ENCODE results near the gene EP400. TPM values are rescaled to one million over a fixed set of nuclear protein-coding genes. Genes with fewer than 3 reads are reported as not detected.

The EP400 gene
- total and polyA plus RNA-seq, 7 experiments from 2014 or later, result 2.8 to 86.8 (median 79.5) TPM

GRCh38 chr12:132012919-132013568 is 63.3 kb downstream of the EP400 start:
- Histone ChIP-seq H3K27me3 (ENCODE audit: control insufficient read depth in 2 of 2, insufficient read depth in 2 of 2, low read length in 2 of 2) (no peaks in the 10 kb centered on the region), H3K9me3 (ENCODE audit: control insufficient read depth in 2 of 3, low read length in 3 of 3) (no peaks in the 10 kb centered on the region), H3K4me3 (ENCODE audit: low read length) (no peak overlapping the region), H3K4me1 (ENCODE audit: control insufficient read depth in 2 of 2, insufficient read depth in 2 of 2, low read length in 2 of 2) (no peaks in the 10 kb centered on the region), H3K27ac (ENCODE audit: low read depth, low read length) (no peak overlapping the region), H3K36me3 (ENCODE audit: control insufficient read depth in 2 of 3, insufficient read depth in 3 of 3, low read length in 3 of 3) (peaks cover 10 to 98% (median 15%) of the 10 kb centered on the region in 3 experiments)
- no peak overlapping the region for H3K27ac Mint-ChIP-seq
- H3K9me3 Mint-ChIP-seq, result no peaks in the 10 kb centered on the region
- H3K36me3 Mint-ChIP-seq, result peaks cover 7 to 64% (median 17%) of the 10 kb centered on the region in 5 donors
- CTCF ChIA-PET, result interaction anchor here (1.7 kb wide), 1 partner anchor 10 kb away, joined by 5 read pairs; no protein-coding TSS in a partner anchor
- no peak overlapping the region for H3K4me3 Mint-ChIP-seq
- DNase-seq (no peak), ATAC-seq (no peak)
- intact Hi-C loops (cut with micrococcal nuclease), result no loop called here
- POLR2A ChIA-PET, result no interaction called here
- H3K27me3 Mint-ChIP-seq, result no peaks in the 10 kb centered on the region
- peaks cover 0 to 9% (median 0%) of the 10 kb centered on the region in 7 donors for H3K4me1 Mint-ChIP-seq

- DNase-seq (no peak), ATAC-seq (no peak)
- CTCF ChIA-PET, result no interaction called here
- Mint-ChIP-seq H3K9me3 (no peaks in the 10 kb centered on the region), H3K36me3 (peaks cover 4 to 69% (median 18%) of the 10 kb centered on the region in 5 donors), H3K4me1 (peaks cover 0 to 5% (median 0%) of the 10 kb centered on the region in 7 donors), H3K4me3 (no peak overlapping the region), H3K27me3 (no peaks in the 10 kb centered on the region), H3K27ac (no peak overlapping the region)
- Histone ChIP-seq H3K4me1 (ENCODE audit: control insufficient read depth in 2 of 2, insufficient read depth in 2 of 2, low read length in 2 of 2) (no peaks in the 10 kb centered on the region), H3K27ac (ENCODE audit: low read depth, low read length) (no peak overlapping the region), H3K27me3 (ENCODE audit: control insufficient read depth in 2 of 2, insufficient read depth in 2 of 2, low read length in 2 of 2) (no peaks in the 10 kb centered on the region), H3K9me3 (ENCODE audit: control insufficient read depth in 2 of 3, low read length in 3 of 3) (no peaks in the 10 kb centered on the region), H3K36me3 (ENCODE audit: control insufficient read depth in 2 of 3, insufficient read depth in 3 of 3, low read length in 3 of 3) (peaks cover 18 to 99% (median 23%) of the 10 kb centered on the region in 3 experiments), H3K4me3 (ENCODE audit: low read length) (no peak overlapping the region)
- intact Hi-C loops (cut with micrococcal nuclease), result no loop called here
- POLR2A ChIA-PET, result no interaction called here
Observed at GRCh38 chr12:132014092-132014914, 64.6 kb downstream of the EP400 start.

- DNase-seq, result no peak
- POLR2A ChIA-PET, result no interaction called here
- intact Hi-C loops (cut with micrococcal nuclease), result no loop called here
- peaks cover 23 to 99% (median 24%) of the 10 kb centered on the region in 3 experiments for H3K36me3 ChIP-seq (ENCODE audit: control insufficient read depth in 2 of 3, insufficient read depth in 3 of 3, low read length in 3 of 3)
- CTCF ChIA-PET, result no interaction called here
- no peaks in the 10 kb centered on the region for H3K4me1 ChIP-seq (ENCODE audit: control insufficient read depth in 2 of 2, insufficient read depth in 2 of 2, low read length in 2 of 2)
- no peaks in the 10 kb centered on the region for H3K9me3 ChIP-seq (ENCODE audit: control insufficient read depth in 2 of 3, low read length in 3 of 3)
- Mint-ChIP-seq H3K4me3 (no peak overlapping the region), H3K9me3 (no peaks in the 10 kb centered on the region), H3K27me3 (no peaks in the 10 kb centered on the region), H3K27ac (no peak overlapping the region), H3K4me1 (peaks cover 0 to 5% (median 0%) of the 10 kb centered on the region in 7 donors), H3K36me3 (peaks cover 4 to 69% (median 18%) of the 10 kb centered on the region in 5 donors)
- H3K27ac ChIP-seq (ENCODE audit: low read depth, low read length), result no peak overlapping the region
- no peak overlapping the region for H3K4me3 ChIP-seq (ENCODE audit: low read length)
- H3K27me3 ChIP-seq (ENCODE audit: control insufficient read depth in 2 of 2, insufficient read depth in 2 of 2, low read length in 2 of 2), result no peaks in the 10 kb centered on the region
- no peak for ATAC-seq
Observed at GRCh38 chr12:132014915-132015280, 65.2 kb downstream of the EP400 start.

- Mint-ChIP-seq H3K9me3 (no peaks in the 10 kb centered on the region), H3K4me3 (no peak overlapping the region), H3K4me1 (peaks cover 0 to 5% (median 0%) of the 10 kb centered on the region in 7 donors), H3K36me3 (peaks cover 4 to 75% (median 21%) of the 10 kb centered on the region in 5 donors), H3K27ac (peak overlapping the region in 1 of 9 donors; percentile 46), H3K27me3 (no peaks in the 10 kb centered on the region)
- intact Hi-C loops (cut with micrococcal nuclease), result no loop called here
- no peak for ATAC-seq
- peaks cover 23 to 99% (median 24%) of the 10 kb centered on the region in 3 experiments for H3K36me3 ChIP-seq (ENCODE audit: control insufficient read depth in 2 of 3, insufficient read depth in 3 of 3, low read length in 3 of 3)
- no peaks in the 10 kb centered on the region for H3K27me3 ChIP-seq (ENCODE audit: control insufficient read depth in 2 of 2, insufficient read depth in 2 of 2, low read length in 2 of 2)
- DNase-seq, result no peak
- no peaks in the 10 kb centered on the region for H3K4me1 ChIP-seq (ENCODE audit: control insufficient read depth in 2 of 2, insufficient read depth in 2 of 2, low read length in 2 of 2)
- H3K4me3 ChIP-seq (ENCODE audit: low read length), result no peak overlapping the region
- no peak overlapping the region for H3K27ac ChIP-seq (ENCODE audit: low read depth, low read length)
- ChIA-PET CTCF (interaction anchor here (0.5 kb wide), 1 partner anchor 32 kb away, joined by 4 read pairs; no protein-coding TSS in a partner anchor), POLR2A (no interaction called here)
- no peaks in the 10 kb centered on the region for H3K9me3 ChIP-seq (ENCODE audit: control insufficient read depth in 2 of 3, low read length in 3 of 3)
Observed at GRCh38 chr12:132015686-132016430, 66.1 kb downstream of the EP400 start.

GRCh38 chr12:132018193-132018916 is 68.6 kb downstream of the EP400 start:
- ChIA-PET POLR2A (no interaction called here), CTCF (no interaction called here)
- no peaks in the 10 kb centered on the region for H3K9me3 Mint-ChIP-seq
- intact Hi-C loops (cut with micrococcal nuclease), result no loop called here
- Histone ChIP-seq H3K27me3 (ENCODE audit: control insufficient read depth in 2 of 2, insufficient read depth in 2 of 2, low read length in 2 of 2) (no peaks in the 10 kb centered on the region), H3K36me3 (ENCODE audit: control insufficient read depth in 2 of 3, insufficient read depth in 3 of 3, low read length in 3 of 3) (peaks cover 27 to 85% (median 30%) of the 10 kb centered on the region in 3 experiments), H3K4me3 (ENCODE audit: low read length) (no peak overlapping the region), H3K4me1 (ENCODE audit: control insufficient read depth in 2 of 2, insufficient read depth in 2 of 2, low read length in 2 of 2) (no peaks in the 10 kb centered on the region), H3K27ac (ENCODE audit: low read depth, low read length) (no peak overlapping the region), H3K9me3 (ENCODE audit: control insufficient read depth in 2 of 3, low read length in 3 of 3) (no peaks in the 10 kb centered on the region)
- H3K27ac Mint-ChIP-seq, result peak overlapping the region in 1 of 9 donors; percentile 67
- peaks cover 0 to 5% (median 0%) of the 10 kb centered on the region in 7 donors for H3K4me1 Mint-ChIP-seq
- ATAC-seq, result no peak
- DNase-seq, result no peak
- peaks cover 4 to 71% (median 20%) of the 10 kb centered on the region in 5 donors for H3K36me3 Mint-ChIP-seq
- no peak overlapping the region for H3K4me3 Mint-ChIP-seq
- no peaks in the 10 kb centered on the region for H3K27me3 Mint-ChIP-seq

GRCh38 chr12:132019891-132020290 is 70.1 kb downstream of the EP400 start:
- no peaks in the 10 kb centered on the region for H3K9me3 ChIP-seq (ENCODE audit: control insufficient read depth in 2 of 3, low read length in 3 of 3)
- DNase-seq, result no peak
- H3K4me1 ChIP-seq (ENCODE audit: control insufficient read depth in 2 of 2, insufficient read depth in 2 of 2, low read length in 2 of 2), result no peaks in the 10 kb centered on the region
- H3K36me3 Mint-ChIP-seq, result peaks cover 0 to 66% (median 18%) of the 10 kb centered on the region in 5 donors
- no peak overlapping the region for H3K27ac Mint-ChIP-seq
- peaks cover 31 to 84% (median 34%) of the 10 kb centered on the region in 3 experiments for H3K36me3 ChIP-seq (ENCODE audit: control insufficient read depth in 2 of 3, insufficient read depth in 3 of 3, low read length in 3 of 3)
- ATAC-seq, result no peak
- H3K9me3 Mint-ChIP-seq, result no peaks in the 10 kb centered on the region
- CTCF ChIA-PET, result no interaction called here
- H3K4me1 Mint-ChIP-seq, result peaks cover 0 to 5% (median 0%) of the 10 kb centered on the region in 7 donors
- no peak overlapping the region for H3K4me3 Mint-ChIP-seq
- POLR2A ChIA-PET, result no interaction called here
- no peak overlapping the region for H3K4me3 ChIP-seq (ENCODE audit: low read length)
- H3K27me3 Mint-ChIP-seq, result no peaks in the 10 kb centered on the region
- H3K27me3 ChIP-seq (ENCODE audit: control insufficient read depth in 2 of 2, insufficient read depth in 2 of 2, low read length in 2 of 2), result no peaks in the 10 kb centered on the region
- intact Hi-C loops (cut with micrococcal nuclease), result no loop called here
- no peak overlapping the region for H3K27ac ChIP-seq (ENCODE audit: low read depth, low read length)

Data from naive thymus-derived CD4-positive, alpha-beta T cell (primary cell).